ENCODE results near the gene SERGEF. TPM values are rescaled to one million over a fixed set of nuclear protein-coding genes. Genes with fewer than 3 reads are reported as not detected.

Gene SERGEF
- total RNA-seq, 2 donors from 2014 or later = 23.2 to 36.2 TPM

- no peak for TF ChIP-seq CTCF (IDR thresholded peaks at IDR 0.05)
- intact Hi-C loops (cut with DNase I) = no loop called here
- Histone ChIP-seq H3K4me1 (no peaks in the 10 kb centered on the region), H3K27ac (no peak overlapping the region), H3K4me3 (no peak overlapping the region), H3K36me3 (no peaks in the 10 kb centered on the region), H3K9ac (ENCODE audit: low read depth in 2 of 2, low read length in 2 of 2) (no peak overlapping the region), H3K27me3 (no peaks in the 10 kb centered on the region), H3K9me3 (no peaks in the 10 kb centered on the region)
- DNase-seq = no peak
Measured at GRCh38 chr11:17776212-17776875, 236.5 kb downstream of the SERGEF start.

GRCh38 chr11:17775507-17776211 is 237.2 kb downstream of the SERGEF start:
- no peak overlapping the region for H3K4me3 ChIP-seq
- no peaks in the 10 kb centered on the region for H3K9me3 ChIP-seq
- no peak for DNase-seq
- no peaks in the 10 kb centered on the region for H3K27me3 ChIP-seq
- no peak for TF ChIP-seq CTCF (IDR thresholded peaks at IDR 0.05)
- H3K36me3 ChIP-seq = no peaks in the 10 kb centered on the region
- H3K9ac ChIP-seq (ENCODE audit: low read depth in 2 of 2, low read length in 2 of 2) = no peak overlapping the region
- H3K27ac ChIP-seq = no peak overlapping the region
- H3K4me1 ChIP-seq = no peaks in the 10 kb centered on the region
- intact Hi-C loops (cut with DNase I) = no loop called here

DNA sequence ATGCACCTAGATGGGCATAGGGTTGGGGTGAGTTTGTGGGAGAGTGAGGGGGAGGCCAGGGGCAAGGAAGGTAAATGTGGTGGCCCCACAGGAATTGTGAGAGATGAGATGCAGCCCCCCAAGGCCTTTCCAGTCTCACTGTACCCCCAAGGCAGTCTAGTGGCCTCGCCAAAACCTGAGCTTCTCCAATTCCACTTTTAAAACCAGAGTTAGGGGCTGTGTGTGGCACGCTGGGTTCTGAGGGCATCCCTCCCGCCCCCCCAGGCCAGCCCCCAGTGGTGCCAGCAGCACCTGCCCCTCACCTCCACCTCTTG is 237.9 kb downstream of the SERGEF start:
- intact Hi-C loops (cut with DNase I) = no loop called here
- H3K9me3 ChIP-seq = no peaks in the 10 kb centered on the region
- no peak for TF ChIP-seq CTCF (IDR thresholded peaks at IDR 0.05)
- no peak overlapping the region for H3K4me3 ChIP-seq
- no peak overlapping the region for H3K27ac ChIP-seq
- no peaks in the 10 kb centered on the region for H3K27me3 ChIP-seq
- peaks cover 6% of the 10 kb centered on the region for H3K4me1 ChIP-seq
- DNase-seq = no peak
- no peak overlapping the region for H3K9ac ChIP-seq (ENCODE audit: low read depth in 2 of 2, low read length in 2 of 2)
- no peaks in the 10 kb centered on the region for H3K36me3 ChIP-seq

DNA sequence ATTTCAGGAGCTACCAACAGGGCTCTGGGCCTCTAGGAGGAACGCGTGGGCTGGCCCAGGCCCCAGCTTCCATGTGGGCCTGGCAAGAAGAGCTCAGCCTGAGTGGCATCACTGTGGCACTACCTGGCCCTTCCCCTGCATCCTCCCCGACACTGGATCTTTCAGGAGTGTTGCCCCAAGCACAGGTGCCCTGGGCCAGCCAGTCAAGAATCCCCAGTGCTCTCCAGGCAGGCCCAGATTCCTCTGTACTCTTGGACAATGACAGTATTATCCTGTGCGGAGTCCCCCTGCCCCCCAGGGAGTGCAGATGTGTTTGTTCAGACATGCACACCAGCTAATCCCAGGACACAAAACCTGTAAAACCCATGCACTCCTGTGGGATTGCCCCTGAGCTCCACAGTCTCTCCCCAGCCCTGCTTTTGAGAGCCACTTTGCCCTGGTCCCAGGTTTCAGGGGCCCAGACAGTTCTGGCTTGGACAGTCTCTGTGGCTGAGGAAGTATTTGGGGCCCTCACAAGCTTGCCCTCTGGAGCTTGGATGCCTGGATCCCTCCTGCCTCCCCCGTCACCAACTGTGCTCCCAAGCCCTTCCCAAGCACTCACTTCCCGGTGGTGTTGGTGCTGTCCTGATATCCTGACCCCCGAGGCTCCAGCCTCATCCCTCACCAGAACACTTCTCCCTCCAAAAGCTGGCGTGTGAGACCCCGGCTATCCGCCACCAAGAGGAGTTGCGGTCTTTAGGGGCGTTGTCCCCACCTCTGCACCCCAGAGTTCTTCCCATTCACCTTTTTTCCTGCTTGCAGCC is 238.4 kb downstream of the SERGEF start:
- DNase-seq = no peak
- H3K9me3 ChIP-seq = no peaks in the 10 kb centered on the region
- no peaks in the 10 kb centered on the region for H3K36me3 ChIP-seq
- no peak overlapping the region for H3K4me3 ChIP-seq
- H3K9ac ChIP-seq (ENCODE audit: low read depth in 2 of 2, low read length in 2 of 2) = no peak overlapping the region
- peaks cover 8% of the 10 kb centered on the region for H3K4me1 ChIP-seq
- intact Hi-C loops (cut with DNase I) = no loop called here
- no peaks in the 10 kb centered on the region for H3K27me3 ChIP-seq
- no peak overlapping the region for H3K27ac ChIP-seq
- no peak for TF ChIP-seq CTCF (IDR thresholded peaks at IDR 0.05)

DNA sequence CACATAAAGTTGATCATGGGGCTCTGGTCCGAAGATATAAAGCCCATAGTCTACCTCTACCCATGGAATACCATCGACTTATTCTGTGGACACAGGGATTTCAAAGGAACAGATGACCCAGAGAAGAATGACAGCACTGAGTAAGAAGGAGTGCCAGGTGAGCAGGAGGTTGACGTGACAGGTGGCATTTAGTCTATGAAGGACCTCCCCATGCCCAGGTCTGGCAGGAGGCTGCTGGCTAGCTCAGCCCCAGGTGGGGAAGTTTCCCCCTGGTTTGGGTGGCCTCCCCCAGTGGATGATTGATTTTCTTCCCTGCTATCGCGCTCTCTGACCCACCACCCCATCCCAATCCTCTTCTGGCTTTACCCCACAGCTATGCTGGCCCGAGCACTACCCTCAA is 239.2 kb downstream of the SERGEF start:
- TF ChIP-seq CTCF (IDR thresholded peaks at IDR 0.05) = no peak
- H3K9me3 ChIP-seq = no peaks in the 10 kb centered on the region
- no peaks in the 10 kb centered on the region for H3K27me3 ChIP-seq
- intact Hi-C loops (cut with DNase I) = no loop called here
- no peak for DNase-seq
- H3K4me3 ChIP-seq = no peak overlapping the region
- no peaks in the 10 kb centered on the region for H3K36me3 ChIP-seq
- H3K27ac ChIP-seq = no peak overlapping the region
- H3K4me1 ChIP-seq = peaks cover 8% of the 10 kb centered on the region
- H3K9ac ChIP-seq (ENCODE audit: low read depth in 2 of 2, low read length in 2 of 2) = no peak overlapping the region
